ENCODE data around the gene ERG28. TPM values are rescaled to one million over a fixed set of nuclear protein-coding genes. Genes with fewer than 3 reads are reported as not detected.

ERG28 gene
- total RNA-seq, 2 experiments from 2014 or later = 18.0 to 18.7 TPM

GRCh38 chr14:75667099-75667765 lies 6.6 kb upstream of the ERG28 start:
- ChIA-PET POLR2A (no interaction called here), CTCF (interaction anchor here (1.4 kb wide), 1 partner anchor 14 kb away, joined by 5 read pairs; no protein-coding TSS in a partner anchor)

GRCh38 chr14:75662966-75663365 lies 2.3 kb upstream of the ERG28 start:
- ChIA-PET POLR2A (no interaction called here), CTCF (no interaction called here)

DNA sequence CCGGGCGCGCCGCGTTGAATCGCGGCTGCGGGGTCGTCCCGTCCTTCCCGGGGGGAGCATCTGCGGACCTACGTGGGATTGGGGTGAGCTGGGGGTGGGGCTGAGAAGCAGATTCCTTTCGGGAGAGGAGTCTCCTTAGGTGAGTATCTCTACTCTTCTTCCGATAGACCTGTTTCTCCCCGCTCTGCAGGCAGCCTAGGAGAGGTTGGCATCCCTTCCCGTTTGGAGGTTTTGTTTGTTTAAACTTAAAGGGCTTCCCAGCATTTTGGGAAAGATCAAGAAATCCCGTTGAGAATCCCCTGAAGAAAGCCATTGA lies 781 bp upstream of the ERG28 start:
- CTCF ChIA-PET = interaction anchor here (0.6 to 1.4 kb wide), 3 partner anchors 9 to 716 kb away, joined by 3 to 5 read pairs (median 4); no protein-coding TSS in a partner anchor
- POLR2A ChIA-PET = interaction anchor here (0.6 to 1.4 kb wide), 3 partner anchors 11 to 141 kb away, joined by 3 to 5 read pairs (median 4); no protein-coding TSS in a partner anchor

DNA sequence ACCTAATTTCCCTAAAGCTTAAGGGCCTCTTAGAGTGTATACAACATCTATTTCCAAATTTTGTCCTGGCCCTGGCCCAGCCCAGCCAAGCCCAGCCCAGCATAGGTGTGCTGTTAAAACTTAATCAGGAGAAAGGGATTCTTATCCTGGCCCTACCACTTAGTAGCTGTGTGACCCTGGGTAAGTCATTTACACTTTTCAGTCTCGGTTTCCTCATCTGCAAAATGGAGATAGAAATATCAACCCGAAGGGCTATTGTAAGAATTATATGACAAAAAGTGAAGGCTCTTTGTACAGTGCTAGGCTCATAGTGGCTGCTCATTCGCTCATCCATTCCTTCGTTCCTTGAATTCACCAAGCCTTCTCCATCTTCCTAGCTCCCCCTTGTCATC lies 442 bp downstream of the ERG28 start:
- POLR2A ChIA-PET = interaction anchor here (0.7 to 1.4 kb wide), 3 partner anchors 97 to 140 kb away, joined by 3 to 5 read pairs (median 3); no protein-coding TSS in a partner anchor
- CTCF ChIA-PET = interaction anchor here (0.6 to 1.6 kb wide), 6 partner anchors 83 to 352 kb away, joined by 3 to 5 read pairs (median 4); no protein-coding TSS in a partner anchor

GRCh38 chr14:75658957-75659356 lies 1.7 kb downstream of the ERG28 start:
- CTCF ChIA-PET = no interaction called here
- POLR2A ChIA-PET = no interaction called here

- ChIA-PET CTCF (interaction anchor here (0.9 to 3.3 kb wide), 4 partner anchors 9 to 86 kb away, joined by 3 to 19 read pairs (median 6); no protein-coding TSS in a partner anchor), POLR2A (no interaction called here)
These were observed 3.3 kb downstream of the ERG28 start for GRCh38 chr14:75657331-75657730.

DNA sequence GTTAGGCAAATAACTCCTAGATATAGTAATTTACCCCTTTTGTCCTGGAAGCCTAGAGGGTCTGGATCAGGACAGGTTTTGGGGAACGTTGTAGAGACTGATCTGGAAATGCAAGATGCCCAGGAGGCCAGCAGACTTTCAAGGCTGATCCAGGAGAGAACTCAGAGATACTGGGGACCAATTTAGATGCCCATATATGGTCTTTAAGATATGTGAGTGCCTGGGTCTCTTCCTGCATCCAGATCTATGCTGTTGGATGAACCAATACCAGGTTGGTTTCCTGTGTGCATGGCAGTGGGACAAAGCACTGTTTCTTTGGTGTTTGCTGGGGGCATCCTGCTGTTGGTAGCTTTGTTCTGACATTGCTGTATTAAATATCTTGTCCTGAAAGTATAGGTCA lies 5.4 kb downstream of the ERG28 start:
- ChIA-PET POLR2A (no interaction called here), CTCF (interaction anchor here (0.7 to 3.3 kb wide), 11 partner anchors 9 to 345 kb away, joined by 3 to 37 read pairs (median 5); partner anchors contain the start of genes FLVCR2 and IFT43)

DNA sequence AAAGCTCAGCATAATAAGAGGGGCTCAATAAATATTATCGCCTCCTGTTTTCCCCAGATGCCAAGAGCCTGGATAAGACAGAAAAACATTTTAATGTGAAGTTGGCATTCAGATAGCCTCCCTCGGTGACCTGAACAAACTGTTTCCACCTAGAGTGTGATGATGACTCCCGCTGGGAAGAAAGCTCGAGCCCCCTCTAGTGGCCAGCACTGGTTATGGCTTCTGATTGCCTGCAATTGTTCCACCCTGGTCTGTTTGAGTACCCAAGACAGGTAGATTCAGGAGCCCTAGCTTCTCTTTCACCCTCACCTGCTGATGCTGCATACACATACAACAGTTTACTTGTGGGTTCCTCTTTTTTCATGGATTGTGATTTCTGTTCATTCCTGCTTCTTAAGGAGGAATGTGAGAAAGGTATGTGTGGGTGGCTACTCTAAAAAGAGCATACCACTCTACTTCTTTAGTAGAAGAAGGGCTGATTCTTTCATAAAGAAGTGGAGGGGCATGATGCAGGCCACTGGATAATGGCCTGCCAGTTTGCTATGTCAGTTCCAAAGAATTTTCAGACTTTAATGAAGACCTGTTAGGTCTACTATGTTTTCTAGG lies 6.4 kb downstream of the ERG28 start:
- POLR2A ChIA-PET = interaction anchor here (0.6 kb wide), 1 partner anchor 892 kb away, joined by 6 read pairs; no protein-coding TSS in a partner anchor
- CTCF ChIA-PET = interaction anchor here (0.5 to 2.9 kb wide), 19 partner anchors 8 to 350 kb away, joined by 3 to 37 read pairs (median 3); partner anchors contain the start of genes FLVCR2 and IFT43

- ChIA-PET POLR2A (interaction anchor here (0.6 kb wide), 1 partner anchor 891 kb away, joined by 6 read pairs; no protein-coding TSS in a partner anchor), CTCF (interaction anchor here (0.7 to 2.9 kb wide), 15 partner anchors 13 to 349 kb away, joined by 3 to 37 read pairs (median 3); partner anchors contain the start of gene FLVCR2)
These were observed 7.1 kb downstream of the ERG28 start for GRCh38 chr14:75653563-75653962.

GRCh38 chr14:75650253-75651058 lies 10.2 kb downstream of the ERG28 start:
- CTCF ChIA-PET = interaction anchor here (2.0 kb wide), 1 partner anchor 73 kb away, joined by 10 read pairs; no protein-coding TSS in a partner anchor
- POLR2A ChIA-PET = no interaction called here

DNA sequence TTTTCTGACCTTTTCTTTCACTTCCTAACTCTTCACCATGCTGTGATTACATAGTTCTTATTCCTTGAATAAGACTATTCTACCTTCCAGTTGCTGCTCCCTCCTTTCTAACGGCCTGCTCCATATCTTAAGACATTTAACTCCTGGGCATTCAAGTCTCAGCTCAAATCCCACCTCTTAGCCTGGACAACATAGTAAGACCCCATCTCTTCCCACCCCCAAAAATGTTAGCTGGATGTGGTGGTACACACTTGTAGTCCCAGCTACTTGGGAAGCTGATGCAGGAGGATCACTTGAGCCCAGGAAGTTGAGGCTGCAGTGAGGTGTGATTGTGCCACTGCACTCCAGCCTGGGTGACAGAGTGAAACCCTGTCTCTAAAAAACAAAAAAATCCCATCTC lies 10.9 kb downstream of the ERG28 start:
- ChIA-PET POLR2A (no interaction called here), CTCF (no interaction called here)

DNA sequence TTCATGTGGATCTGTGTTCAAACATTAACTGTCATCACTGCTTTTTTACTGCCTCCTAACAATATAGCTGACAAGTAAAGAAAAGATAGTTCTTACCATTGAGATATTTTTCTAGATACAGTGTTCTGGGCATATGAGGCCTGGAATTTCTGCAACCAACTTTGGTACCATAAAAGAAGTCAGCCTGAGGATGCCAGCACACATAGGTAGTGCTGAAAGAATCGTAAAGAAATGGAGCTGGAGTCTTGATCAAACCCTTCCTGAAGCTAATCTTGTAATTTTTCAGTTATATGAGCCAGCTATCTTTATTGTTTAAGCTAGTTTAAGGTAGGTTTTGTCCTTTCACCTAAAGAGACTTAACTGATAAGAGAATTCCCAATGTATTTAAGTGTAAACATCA lies 11.3 kb downstream of the ERG28 start:
- POLR2A ChIA-PET = no interaction called here
- CTCF ChIA-PET = no interaction called here

DNA sequence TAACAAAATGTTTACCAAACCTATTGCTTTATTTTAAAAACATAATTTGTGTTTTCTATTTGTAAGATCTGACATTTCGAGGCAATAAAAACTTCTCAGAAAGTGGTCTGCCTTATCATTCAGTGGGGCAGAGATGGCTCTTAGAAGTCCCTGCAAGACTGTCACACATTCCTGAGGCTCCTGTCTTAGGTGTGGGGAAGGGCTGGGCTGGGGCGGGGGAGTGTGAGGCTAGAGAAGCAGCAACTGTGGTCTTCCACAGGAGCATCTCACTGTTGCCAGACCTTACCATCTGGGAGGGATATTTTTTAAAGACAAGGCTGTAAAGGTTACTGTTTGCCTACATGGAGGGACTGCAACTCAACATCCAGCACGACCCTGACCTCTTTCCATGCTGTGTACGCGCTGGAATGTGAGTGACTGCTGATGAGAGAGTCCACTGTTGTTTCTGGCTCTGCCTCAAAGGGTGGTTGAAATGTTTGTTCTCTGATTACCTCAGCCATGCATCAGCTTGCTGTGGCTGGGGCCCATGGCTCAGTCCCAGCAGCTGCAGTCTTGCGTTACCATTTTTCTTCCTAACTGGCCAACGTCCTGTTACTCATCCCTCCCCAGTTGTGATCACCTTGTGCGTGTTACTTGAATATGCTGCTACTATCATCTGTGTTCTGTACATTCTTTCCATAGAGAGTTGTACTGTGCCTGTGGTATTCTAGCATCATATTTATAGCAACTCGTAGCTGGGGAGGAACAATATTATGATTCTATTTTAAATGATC lies 12.4 kb downstream of the ERG28 start:
- CTCF ChIA-PET = no interaction called here

GRCh38 chr14:75647640-75648039 lies 13.0 kb downstream of the ERG28 start:
- CTCF ChIA-PET = interaction anchor here (0.7 kb wide), 1 partner anchor 70 kb away, joined by 3 read pairs; no protein-coding TSS in a partner anchor
- POLR2A ChIA-PET = no interaction called here

More for the DNA sequence above, 12.4 kb downstream of the ERG28 start:
- POLR2A ChIA-PET = no interaction called here

GRCh38 chr14:75646762-75647161 lies 13.9 kb downstream of the ERG28 start:
- ChIA-PET POLR2A (no interaction called here), CTCF (interaction anchor here (0.7 to 1.5 kb wide), 2 partner anchors 8 to 69 kb away, joined by 3 to 5 read pairs; no protein-coding TSS in a partner anchor)

- POLR2A ChIA-PET = no interaction called here
- CTCF ChIA-PET = interaction anchor here (1.5 kb wide), 1 partner anchor 10 kb away, joined by 5 read pairs; no protein-coding TSS in a partner anchor
These were observed 15.6 kb downstream of the ERG28 start for GRCh38 chr14:75645056-75645455.

DNA sequence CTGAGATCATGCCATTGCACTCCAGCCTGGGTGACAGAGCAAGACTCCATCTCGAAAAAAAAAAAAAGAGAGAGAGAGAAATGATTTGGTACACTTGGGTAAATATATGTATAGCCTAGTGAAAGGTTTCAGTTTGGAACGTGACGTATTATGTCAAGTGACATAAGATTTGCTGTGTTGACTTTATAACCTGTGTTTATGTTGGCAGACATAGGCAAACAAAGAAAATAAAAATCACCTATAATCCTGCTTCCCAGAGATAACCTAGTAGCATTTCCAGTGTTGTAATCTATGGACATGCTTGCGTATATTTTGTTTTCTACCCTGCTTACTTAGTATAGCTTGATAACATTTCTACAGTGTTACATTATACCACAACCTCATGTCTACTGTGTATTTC lies 16.7 kb downstream of the ERG28 start:
- ChIA-PET CTCF (interaction anchor here (0.7 kb wide), 1 partner anchor 377 kb away, joined by 3 read pairs; no protein-coding TSS in a partner anchor), POLR2A (no interaction called here)

- ChIA-PET POLR2A (no interaction called here), CTCF (interaction anchor here (1.3 kb wide), 1 partner anchor 63 kb away, joined by 5 read pairs; no protein-coding TSS in a partner anchor)
These were observed 19.8 kb downstream of the ERG28 start for GRCh38 chr14:75640876-75641275.

Measured in activated CD8-positive, alpha-beta memory T cell treated with anti-CD3 and anti-CD28 coated beads for 36 hours (primary cell).